A673 (cell line): ENCODE measurements around the gene JOSD2.

ENCODE experiments used
- CTCF ChIP-seq: fragments of 300-800, 200-600 bp; sonication (generic); conservative IDR thresholded peaks from 2 replicates; pipeline ENCODE4 v1.5.1; 2017; ENCODE audit warnings: low read depth, mild to moderate bottlenecking, antibody characterized with exemption, low read length, moderate library complexity, mixed read lengths
- EZH2 ChIP-seq: fragments of 200-600 bp; sonication (generic); IDR thresholded peaks from 2 replicates; pipeline ENCODE4 v1.6.1; 2017; ENCODE audit warnings: borderline replicate concordance, low read depth, mild to moderate bottlenecking, mixed read lengths, antibody characterized with exemption, low read length; ENCODE audit not compliant: poor library complexity, severe bottlenecking

- no peak for TF ChIP-seq CTCF
- TF ChIP-seq EZH2 = no peak
Observed at GRCh38 chr19:50510121-50510670, 795 bp downstream of the JOSD2 start.
